Measurements from ENCODE around the gene GRM1.

GRM1 gene

DNA sequence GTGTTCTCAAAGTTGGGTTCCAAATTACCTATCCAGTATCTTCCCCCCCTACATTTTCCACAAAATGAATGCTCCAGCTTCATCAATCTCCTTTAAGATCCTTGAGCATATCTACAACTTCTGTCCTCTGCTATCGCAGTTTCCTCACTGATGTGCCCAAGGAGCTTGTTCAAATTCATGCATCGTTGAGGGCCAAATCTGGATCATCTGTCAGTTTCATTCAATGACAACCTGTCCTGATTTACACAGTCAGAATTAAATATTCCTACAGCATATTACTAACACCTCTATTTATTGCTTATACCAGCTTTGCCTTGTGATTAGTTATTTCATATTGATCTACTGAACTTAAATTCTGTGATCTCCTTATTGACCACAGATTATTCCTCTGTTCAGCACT is 68.7 kb downstream of the GRM1 start:
- DNase-seq (ENCODE audit: low read depth) = no peak

DNA sequence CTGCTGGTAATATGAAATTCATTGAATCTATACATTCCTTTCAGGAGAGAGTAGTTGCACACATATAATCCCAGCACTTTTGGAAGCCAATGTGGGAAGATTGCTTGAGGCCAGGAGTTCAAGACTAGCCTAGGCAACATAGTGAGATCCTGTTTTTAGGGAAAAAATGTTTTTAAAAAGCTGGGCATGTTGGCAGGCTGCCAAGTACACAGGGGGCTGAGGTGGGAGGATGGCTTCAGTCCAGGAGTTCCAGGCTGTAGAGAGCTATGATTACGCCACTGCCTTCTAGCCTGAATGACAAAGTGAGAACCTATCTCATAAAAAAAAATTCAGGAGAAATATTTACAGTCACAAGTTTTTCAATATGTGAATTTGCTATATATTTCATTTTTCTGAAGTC is 71.9 kb downstream of the GRM1 start:
- no peak for DNase-seq (ENCODE audit: low read depth)

DNA sequence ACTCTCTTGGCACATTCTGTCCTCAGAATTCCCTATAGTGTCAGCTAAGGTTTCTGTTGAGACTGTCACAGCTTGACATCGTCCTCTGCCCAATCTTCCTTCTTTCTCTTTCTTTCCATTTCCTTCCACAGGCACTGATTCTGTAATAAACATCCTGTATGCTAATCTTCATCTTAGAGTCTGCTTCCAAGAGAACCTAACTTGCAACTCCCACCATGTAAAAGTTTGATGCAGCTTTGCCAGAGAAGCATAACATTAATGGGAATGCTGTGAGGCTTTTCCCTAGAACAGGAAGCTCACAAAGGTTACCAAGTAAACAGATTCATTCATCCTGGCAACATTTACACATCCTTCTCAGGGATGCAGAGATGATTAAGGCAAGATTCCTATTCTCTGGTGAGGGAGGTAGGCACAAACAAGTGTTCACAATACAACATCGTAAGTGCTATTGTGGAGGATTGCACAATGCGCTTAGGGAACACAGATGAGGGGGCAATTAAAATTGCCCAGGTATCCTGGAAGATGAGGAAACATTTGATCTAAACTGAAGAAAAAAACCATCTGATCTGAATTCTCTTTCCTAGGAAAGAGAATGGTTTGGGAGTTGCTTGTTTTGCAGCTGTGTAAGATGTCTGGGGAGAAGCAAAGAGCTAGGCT is 74.7 kb downstream of the GRM1 start:
- no peak for DNase-seq (ENCODE audit: low read depth)

DNA sequence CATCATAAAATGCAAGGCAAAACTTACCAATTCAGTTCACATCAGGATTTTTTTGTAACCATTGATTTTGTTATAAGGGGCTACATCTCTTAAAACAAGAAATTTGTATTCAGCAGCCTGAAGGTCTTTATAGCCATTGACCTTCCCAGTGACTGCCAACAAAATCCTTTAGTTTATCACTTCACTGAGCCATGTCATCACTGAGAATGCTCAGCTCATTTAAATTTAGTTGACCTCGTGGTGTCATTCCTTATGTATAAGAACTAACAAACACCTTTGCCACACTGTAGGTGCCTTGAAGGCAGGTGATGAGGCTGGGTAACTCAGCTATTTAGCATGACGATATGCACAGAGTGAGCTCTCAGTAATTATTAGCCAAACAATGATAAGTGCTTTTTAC is 77.7 kb downstream of the GRM1 start:
- no peak for DNase-seq (ENCODE audit: low read depth)

DNA sequence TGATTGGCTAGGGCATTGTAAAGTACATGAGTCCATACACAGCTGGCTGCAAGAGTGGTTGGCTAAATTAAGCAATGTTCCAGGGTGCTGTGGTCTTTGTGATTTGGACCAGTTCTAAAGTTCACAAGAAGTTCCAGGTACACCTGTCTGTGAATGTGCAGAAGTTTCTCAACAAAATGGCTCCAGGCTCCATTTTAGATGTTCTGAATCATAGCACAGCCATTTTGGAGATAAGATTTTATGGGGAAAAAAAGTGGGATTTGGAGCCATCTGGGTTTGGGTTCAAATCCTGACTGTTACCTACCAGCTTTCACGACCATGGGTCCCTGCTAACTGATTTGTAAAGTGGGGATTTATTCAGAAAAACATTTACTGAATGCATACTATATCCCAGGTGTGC is 82.1 kb downstream of the GRM1 start:
- DNase-seq (ENCODE audit: low read depth) = no peak

DNA sequence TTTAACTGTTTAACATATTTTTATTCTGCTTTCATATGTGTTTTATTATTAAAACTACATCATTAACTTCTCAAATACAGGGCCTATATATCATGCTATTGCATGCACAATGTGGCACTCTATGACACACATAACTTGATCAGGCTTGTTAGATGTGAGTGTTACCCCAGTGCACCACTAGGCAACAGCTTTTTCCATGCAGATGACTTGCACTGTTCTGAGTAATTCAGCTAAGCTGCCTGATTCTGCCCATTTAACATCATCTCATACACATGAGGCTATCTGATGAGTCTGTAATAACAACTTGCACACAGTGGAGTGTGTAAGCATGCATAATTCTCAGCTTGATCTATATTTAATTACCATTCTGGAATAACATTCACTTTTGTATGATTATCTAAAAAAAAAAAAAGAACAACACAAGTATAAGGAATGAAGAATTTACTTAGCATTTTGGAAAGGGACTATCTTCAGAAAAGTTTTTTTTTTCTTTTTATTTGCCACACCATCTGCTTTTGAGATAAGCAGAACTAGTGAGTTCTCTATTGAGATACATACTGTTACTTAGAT is 83.1 kb downstream of the GRM1 start:
- no peak for DNase-seq (ENCODE audit: low read depth)

DNA sequence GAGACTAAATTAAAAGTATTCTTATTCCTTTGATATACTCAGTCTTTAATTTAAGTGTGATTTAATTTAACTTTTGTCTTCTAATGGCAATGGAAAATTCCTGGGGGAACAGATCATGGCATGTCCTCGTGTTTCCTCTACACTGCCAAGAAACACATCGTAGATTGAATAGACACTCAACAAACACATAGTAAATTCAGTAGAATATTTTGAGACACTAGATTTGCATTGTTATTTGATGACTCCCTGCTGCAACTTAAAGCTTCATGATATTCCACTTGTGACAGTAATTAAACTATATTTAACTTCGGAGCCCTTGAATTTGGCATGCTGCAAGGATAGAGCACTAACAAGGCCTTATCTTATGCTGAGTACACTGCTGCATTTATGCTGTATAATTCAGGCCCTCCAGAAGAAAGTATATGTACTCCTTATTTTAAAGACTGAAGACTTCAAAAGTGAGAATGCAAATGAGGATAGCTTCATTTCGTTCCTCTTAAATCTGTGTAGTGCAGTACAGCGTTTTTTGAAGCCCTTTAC is 84.3 kb downstream of the GRM1 start:
- DNase-seq (ENCODE audit: low read depth) = no peak

DNA sequence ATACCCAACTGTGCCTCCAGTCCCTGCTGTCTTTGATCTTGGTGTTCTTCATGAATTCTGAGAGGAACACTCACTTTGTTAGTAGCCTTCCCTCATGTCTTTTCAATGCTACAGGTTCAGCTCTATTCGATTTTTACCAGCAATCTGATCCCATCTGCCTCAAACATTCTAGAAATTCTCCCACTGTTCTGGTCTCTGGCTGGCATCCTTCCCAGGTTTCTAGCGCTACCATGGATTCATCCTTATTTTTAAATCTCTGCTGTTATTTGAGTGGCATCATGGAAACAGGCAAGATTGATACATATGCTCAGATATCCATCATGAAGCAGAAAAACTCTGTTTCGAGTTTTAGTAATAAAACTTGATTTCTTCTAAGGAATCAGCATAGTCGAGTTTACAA is 94.8 kb downstream of the GRM1 start:
- DNase-seq (ENCODE audit: low read depth) = no peak

DNA sequence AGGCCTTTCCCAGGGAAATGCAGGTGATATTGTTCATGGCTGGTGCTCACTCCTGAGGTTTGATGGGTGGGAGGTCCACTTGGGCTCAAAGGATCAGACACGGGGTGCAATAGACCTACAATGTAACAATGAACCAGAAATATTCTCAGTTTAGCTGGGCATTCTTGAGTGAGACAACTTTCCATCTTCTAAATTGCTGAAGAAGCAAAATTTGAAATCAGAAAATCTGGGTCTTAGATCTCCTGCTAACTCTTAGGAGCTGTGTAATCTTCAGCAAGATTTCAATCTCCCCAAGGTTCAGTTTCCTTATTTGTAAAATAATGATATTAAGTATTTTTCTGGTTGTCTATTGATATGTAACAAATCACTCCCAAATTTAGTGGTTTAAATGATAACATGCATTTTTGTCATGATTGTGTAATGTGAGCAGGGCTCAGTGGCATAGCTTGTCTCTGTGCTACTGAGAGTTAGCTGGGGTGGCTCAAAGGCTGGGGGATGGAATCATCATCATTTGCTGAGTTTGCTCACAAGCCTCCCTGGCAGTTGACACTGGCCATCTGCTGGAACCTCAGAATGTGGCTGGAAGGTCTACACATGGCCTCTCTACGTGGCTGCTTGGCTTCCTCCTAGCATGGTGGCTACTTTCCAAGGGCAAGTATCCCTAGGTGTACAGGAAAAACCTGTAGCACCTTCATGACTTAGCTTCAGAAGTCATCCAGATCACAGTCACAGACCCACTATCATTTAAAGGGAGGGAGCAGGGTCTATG is 98.8 kb downstream of the GRM1 start:
- DNase-seq (ENCODE audit: low read depth) = no peak

DNA sequence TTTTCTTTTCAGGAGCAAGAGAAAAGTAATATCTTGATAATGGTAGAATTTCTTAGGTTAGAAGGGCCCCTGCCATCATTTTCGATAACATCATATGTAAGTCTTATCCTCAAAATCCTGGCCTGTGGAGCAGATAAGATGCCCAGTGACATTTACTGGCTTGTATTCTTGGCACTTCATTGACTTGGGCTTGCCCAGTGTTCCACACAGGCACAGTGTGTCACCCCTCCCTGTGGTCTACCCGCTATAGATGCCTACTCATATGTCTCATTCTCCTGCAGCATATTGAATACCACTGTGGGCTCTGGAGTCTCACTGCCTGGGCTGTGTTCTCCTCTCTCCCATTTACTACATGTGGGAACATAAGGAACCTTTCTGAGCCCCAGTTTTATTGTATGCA is 105.0 kb downstream of the GRM1 start:
- DNase-seq (ENCODE audit: low read depth) = no peak

DNA sequence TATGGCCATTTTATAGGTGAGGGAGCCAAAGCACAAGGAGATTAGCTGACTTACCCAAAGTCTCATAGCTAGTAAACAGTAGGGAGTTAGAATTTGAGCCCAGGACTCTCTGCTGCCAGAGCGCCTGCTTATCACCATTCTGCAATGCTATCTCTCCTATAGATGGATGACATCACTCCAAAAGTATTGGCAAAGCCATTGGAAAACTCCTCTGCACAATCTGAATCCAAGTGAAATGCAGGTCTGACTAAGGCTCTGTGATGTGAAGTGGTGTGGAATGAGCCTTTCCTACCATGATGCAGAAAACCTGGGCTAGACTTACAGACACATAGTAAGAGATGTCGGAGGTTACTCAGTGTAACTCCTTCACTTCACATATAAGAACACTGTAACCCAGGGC is 106.3 kb downstream of the GRM1 start:
- no peak for DNase-seq (ENCODE audit: low read depth)

DNA sequence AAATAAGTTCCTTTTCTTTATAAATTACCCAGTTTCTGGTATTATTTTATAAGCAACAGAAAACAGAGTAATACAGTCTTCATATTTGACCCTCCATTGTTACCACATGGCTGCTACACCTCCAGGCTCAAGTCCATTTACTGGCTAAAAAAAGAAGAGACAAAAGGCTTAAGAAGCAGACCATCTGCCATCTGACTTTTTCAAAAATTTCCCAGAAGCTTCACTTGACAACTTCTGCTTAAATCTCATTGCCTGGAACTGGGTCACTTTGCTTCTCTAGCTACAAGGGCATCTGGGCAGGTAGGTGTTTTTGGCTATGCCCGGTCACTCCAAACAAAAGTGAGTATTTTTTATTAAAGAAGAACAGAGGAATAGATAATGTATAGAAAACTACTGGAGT is 118.0 kb downstream of the GRM1 start:
- no peak for DNase-seq (ENCODE audit: low read depth)

DNA sequence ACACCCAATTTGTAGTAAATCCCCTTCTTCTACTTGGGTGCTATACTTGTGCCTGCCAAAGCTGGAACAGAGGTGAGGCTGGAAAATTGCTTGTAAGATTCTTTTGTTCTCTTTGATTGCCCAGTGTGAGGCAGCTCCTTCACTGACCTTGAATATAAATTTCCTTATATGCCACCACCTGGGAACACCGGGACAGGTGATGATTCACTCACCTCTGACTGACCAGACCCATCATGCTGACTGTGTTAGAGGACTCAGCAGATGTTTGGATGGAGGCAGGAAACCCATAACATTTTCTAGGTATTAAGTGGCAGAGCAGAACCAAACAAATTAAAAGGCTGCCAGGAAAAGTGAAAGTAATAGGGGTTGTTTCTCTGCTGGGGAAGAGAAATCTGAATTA is 120.9 kb downstream of the GRM1 start:
- DNase-seq (ENCODE audit: low read depth) = no peak

DNA sequence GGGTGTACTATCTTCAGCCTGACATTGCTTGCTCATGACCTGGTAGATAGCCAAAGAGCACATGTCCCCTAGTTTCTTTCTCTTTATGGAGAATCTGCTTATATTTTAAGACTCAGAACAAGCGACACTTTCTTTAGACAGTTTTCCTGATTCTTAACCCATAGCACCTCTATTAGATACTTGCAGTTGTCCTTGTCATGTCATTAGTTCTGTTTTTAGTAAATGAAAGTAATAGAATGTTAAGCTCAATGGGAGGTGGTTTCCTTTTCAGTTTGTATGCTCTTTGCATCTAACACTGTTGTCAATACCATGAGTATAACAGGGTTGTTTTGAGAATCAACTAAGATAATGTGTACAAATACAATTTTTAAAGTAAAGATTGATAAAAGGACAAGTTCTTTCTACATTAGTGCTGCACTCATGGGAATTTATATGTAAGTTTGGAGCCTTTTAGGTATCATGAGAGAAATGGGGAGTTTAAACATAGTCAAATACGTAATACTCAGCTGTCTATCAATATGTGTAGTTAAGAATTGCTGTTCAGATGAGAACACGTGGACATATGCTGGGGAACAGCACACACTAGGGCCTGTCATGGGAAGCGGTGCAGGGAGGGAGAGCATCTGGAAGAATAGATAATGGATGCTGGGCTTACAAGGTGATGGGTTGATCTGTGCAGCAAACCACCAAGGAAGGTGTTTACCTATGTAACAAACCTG is 124.3 kb downstream of the GRM1 start:
- DNase-seq (ENCODE audit: low read depth) = no peak

DNA sequence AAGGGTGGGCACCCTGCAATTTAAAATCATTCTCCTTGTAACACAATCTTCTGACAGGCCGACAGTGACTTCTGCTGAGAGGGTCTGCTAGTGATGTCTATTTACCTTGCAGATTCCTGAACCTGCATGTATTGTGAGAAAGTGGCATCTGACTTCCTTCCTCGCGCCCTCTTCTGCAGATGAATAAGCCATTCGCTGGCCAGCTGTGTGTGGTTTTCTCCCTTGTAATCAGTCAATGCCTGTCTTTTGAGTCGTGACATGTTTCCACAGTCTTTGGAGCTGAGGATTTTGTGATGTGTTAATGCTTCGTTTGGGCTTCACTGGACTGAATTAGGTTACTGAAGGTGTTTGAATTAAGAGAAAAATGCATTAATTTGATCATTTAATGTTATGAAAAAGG is 125.3 kb downstream of the GRM1 start:
- DNase-seq (ENCODE audit: low read depth) = no peak

DNA sequence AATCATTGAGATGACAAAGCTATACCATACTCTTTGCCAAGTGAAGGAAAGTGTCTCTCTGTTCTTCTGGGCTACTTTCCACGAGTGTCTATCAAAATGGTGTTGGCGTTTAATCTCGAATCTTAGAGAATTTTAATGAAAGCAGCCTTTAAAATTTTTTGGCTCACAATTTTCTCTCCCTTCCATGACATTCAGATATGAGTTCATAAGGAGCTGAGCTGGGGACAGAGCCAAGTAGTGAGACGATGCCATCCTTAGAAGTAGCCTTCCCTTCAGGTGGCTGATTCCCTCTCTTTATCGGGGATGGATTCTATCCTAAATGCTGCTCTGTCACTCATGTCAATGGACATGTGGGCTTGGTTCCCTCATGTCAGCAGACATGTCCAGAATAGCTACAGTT is 132.8 kb downstream of the GRM1 start:
- no peak for DNase-seq (ENCODE audit: low read depth)

DNA sequence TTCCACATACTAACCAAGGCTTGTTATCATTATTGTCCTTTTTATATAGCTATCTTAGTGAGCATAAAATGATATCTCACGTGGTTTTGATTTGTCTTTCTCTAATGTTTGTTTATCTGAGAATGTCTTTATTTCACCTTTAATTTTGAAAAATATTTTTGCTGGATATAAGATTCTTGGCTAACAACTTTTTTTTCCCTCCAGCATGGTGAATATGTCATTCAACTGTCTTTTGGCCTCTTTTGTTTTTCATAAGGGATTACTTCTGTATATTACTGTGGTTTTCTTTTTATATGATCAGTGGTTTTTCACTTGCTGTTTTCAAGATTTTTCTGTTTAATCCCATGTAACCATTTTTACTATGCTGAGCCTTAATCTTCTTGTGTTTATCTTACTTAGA is 141.0 kb downstream of the GRM1 start:
- no peak for DNase-seq (ENCODE audit: low read depth)

DNA sequence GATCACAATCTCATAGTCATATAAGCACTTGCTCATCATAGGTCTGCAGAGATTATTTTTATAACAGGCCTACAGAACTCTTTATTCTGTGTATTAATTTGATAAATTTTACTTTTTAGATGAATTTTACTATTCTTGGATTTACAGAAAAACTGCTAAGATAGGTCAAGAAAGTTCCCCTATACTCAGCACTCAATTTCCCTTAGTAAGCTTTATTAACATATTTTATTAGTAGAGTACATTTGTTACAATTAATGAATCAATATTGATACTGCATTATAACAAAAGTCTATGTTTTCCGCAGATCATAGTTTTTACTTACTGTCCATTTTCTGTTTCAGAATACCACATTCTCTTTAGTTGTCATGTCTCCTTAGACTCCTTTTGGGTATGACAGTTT is 148.9 kb downstream of the GRM1 start:
- DNase-seq (ENCODE audit: low read depth) = no peak

DNA sequence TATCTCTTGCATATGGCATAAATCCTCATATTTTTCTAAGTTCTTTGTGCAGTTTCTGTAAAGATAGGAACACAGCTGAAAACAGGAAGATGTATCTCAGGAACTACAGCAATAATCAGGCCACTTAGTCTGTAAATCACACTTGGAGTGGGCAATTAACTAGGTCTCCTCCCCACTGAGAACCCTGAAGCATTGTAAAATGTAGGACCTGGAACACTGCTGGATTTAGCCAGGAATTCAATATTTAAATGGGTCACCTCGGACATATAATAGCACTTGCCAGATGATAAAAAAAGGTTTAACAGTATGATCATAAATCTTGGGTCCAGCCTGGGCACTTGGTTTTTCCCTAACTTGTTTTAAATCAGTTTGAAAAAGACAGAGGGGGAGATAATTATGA is 155.0 kb downstream of the GRM1 start:
- DNase-seq (ENCODE audit: low read depth) = no peak

DNA sequence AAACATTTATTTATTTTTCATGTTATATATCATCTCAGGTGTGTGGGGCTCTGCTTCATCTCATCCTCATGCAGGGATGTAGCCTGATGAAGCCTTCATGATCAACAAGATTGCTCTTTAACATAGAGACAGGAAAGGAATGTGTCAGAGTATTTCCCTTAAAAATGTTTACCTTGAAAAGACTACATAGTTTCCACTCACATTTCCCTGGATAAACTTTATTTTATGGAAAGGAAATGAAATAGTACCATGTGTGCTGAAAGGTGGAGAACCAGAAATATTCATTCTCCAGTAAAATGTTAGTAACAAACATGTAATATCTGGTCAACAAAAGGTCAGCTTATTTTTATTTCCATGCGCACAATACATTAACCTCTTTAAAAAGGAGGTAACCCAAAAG is 155.8 kb downstream of the GRM1 start:
- DNase-seq (ENCODE audit: low read depth) = no peak

DNA sequence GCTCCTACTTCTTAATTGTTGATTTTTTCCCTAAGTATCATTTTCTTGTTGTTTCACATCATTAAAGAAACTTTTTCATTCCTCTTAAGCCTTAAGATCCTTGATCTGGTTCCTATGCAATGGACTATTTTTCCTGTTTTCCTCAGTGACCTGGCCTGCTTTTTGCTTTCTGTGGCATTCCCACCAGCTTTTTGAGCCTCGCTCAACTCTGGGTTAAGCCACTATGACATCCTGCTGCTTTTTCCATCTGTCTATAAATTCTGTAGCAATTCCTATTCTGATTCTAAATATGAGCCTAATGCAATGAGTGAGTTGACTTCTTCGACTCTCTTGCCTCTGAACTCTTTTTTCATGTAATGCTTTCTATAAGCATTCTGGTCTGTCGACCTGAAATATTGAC is 160.3 kb downstream of the GRM1 start:
- no peak for DNase-seq (ENCODE audit: low read depth)

DNA sequence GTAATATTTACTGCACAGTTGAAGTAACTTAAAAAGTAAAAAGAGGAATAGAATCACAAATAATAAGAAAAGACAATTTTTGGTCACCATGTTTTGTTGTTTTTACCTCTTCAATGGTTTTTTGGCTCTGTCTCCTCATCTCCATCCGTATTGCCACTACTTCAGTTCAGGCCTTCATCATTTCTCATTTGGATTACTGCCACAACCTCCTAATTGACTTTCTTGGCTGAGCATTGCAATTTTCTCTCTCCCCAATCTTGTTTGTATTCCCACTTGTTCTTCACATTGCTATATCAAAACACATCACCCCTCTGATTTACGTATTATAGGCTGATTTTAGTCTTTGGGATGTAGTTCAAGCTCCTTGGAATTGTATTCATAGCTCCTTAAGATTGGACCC is 161.7 kb downstream of the GRM1 start:
- DNase-seq (ENCODE audit: low read depth) = no peak

DNA sequence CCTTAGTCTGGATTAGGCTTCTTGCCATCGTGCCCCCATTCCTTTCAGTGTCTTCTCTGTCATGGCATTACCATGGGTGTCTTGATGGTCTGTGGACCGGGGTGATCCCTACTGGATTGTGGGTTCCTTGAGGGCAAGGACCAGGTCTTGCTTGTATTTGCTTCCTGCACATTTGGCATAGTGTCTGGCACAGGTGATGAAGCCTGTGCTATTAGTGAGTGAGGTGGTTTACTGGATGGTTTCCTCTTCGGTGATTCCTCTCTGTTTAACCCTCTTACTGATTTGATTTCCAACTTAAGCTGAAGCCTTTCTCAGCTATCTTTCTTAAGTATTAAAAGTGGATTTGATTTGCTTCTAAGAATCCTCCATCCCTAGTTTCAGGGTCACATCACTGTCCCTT is 162.3 kb downstream of the GRM1 start:
- DNase-seq (ENCODE audit: low read depth) = no peak

Data from stimulated activated CD8-positive, alpha-beta memory T cell treated with anti-CD3 and anti-CD28 coated beads, Interleukin-12 subunit alpha, Interleukin-12 subunit beta, amount 100 ng/mL, for 4 hours (primary cell).